ENCODE data around the gene MLF2. TPM values are rescaled to one million over a fixed set of nuclear protein-coding genes. Genes with fewer than 3 reads are reported as not detected.

The MLF2 gene
- total RNA-seq, 1 experiment from 2014 or later, result 175 TPM

GRCh38 chr12:6754411-6754810 is 1.5 kb upstream of the MLF2 start:
- no peak for DNase-seq (ENCODE audit: low read depth, low spot score)
- ChIA-PET CTCF (interaction anchor here (0.7 to 1.5 kb wide), 2 partner anchors 15 to 70 kb away, joined by 3 to 5 read pairs; no protein-coding TSS in a partner anchor), POLR2A (no interaction called here)
- no TSS peak for BruUV-seq (replicated peaks)
- Histone ChIP-seq H3K4me1 (ENCODE audit: control insufficient read depth, insufficient read depth, low read length) (peaks cover 14% of the 10 kb centered on the region), H3K27ac (ENCODE audit: low read length) (peak overlapping the region; percentile 72; the same call in 1 of the 2 replicates), H3K36me3 (ENCODE audit: control insufficient read depth, insufficient read depth, low read length) (peaks cover 6% of the 10 kb centered on the region), H3K9me3 (ENCODE audit: control insufficient read depth, insufficient read depth, low read depth, low read length) (no peaks in the 10 kb centered on the region), H3K27me3 (ENCODE audit: control insufficient read depth, insufficient read depth, low read length) (no peaks in the 10 kb centered on the region), H3K4me3 (ENCODE audit: low read depth in 2 of 2, low read length in 2 of 2) (no peak overlapping the region)
- TF ChIP-seq SIN3A (IDR thresholded peaks at IDR 0.05; ENCODE audit: borderline replicate concordance, insufficient read depth, low read depth, low read length) (no peak), TCF7L2 (IDR thresholded peaks at IDR 0.05; ENCODE audit: low read depth, low read length) (no peak), POLR2AphosphoS5 (IDR thresholded peaks at IDR 0.05; ENCODE audit: low read depth, low read length) (no peak), CTCF (IDR thresholded peaks at IDR 0.05) (no peak), REST (IDR thresholded peaks at IDR 0.05; ENCODE audit: insufficient read depth in 1 of 2, low read depth in 2 of 2, low read length in 1 of 2) (no peak)
- intact Hi-C loops (cut with micrococcal nuclease; ENCODE audit: unreplicated experiment), result loop anchor here (5.0 kb wide), 1 partner anchor 73 kb away; the partner anchor contains the start of gene P3H3
- ATAC-seq, result no peak
- in situ Hi-C loops (cut with HindIII; ENCODE audit: low pct_unique_long_range_greater_than_20kb, low sequenced_read_pairs), result no loop called here

- H3K4me1 ChIP-seq (ENCODE audit: control insufficient read depth, insufficient read depth, low read length), result peaks cover 14% of the 10 kb centered on the region
- BruUV-seq (replicated peaks), result no TSS peak
- H3K9me3 ChIP-seq (ENCODE audit: control insufficient read depth, insufficient read depth, low read depth, low read length), result no peaks in the 10 kb centered on the region
- POLR2A ChIA-PET, result no interaction called here
- no peak for DNase-seq (ENCODE audit: low read depth, low spot score)
- H3K4me3 ChIP-seq (ENCODE audit: low read depth in 2 of 2, low read length in 2 of 2), result no peak overlapping the region; a peak in 2 of 4 replicates
- peak overlapping the region; percentile 72 for H3K27ac ChIP-seq (ENCODE audit: low read length)
- CTCF ChIA-PET, result interaction anchor here (0.7 to 1.5 kb wide), 5 partner anchors 15 to 119 kb away, joined by 3 to 5 read pairs (median 3); partner anchors contain the start of gene SPSB2
- TF ChIP-seq CTCF (IDR thresholded peaks at IDR 0.05) (peak; percentile 91), TCF7L2 (IDR thresholded peaks at IDR 0.05; ENCODE audit: low read depth, low read length) (no peak)
- no peak for ATAC-seq
- in situ Hi-C loops (cut with HindIII; ENCODE audit: low pct_unique_long_range_greater_than_20kb, low sequenced_read_pairs), result no loop called here
- intact Hi-C loops (cut with micrococcal nuclease; ENCODE audit: unreplicated experiment), result loop anchor here (5.0 kb wide), 1 partner anchor 73 kb away; the partner anchor contains the start of gene P3H3
- H3K27me3 ChIP-seq (ENCODE audit: control insufficient read depth, insufficient read depth, low read length), result no peaks in the 10 kb centered on the region
- peaks cover 6% of the 10 kb centered on the region for H3K36me3 ChIP-seq (ENCODE audit: control insufficient read depth, insufficient read depth, low read length)
Observed at GRCh38 chr12:6753772-6754356, 923 bp upstream of the MLF2 start.
